GM12878 (cell line): ENCODE results near the gene KRTAP5-8. TPM values are rescaled to one million over a fixed set of nuclear protein-coding genes. Genes with fewer than 3 reads are reported as not detected.
"Not testable (repeated sequence)": the region's sequence is repeated elsewhere in the genome, so short reads cannot be mapped to it uniquely, and the experiment has no call there.

Experiments used
- ATAC-seq: fragments of 200-7000 bp; cut with Tn5 transposase; 3 replicates; pipeline ENCODE4 v1.9.1; 2020; ENCODE audit warnings: mild to moderate bottlenecking, moderate library complexity
- BruUV-seq: library from RNA; stranded (reverse); fragments of 400-500 nt; replicated peaks from 2 replicates; lab custom pipeline; 2021; lab: Mats Ljungman, UMichigan
- CTCF ChIA-PET: fragments of 300-600 bp; sonication (Branson Sonifier 250); formaldehyde crosslinking; extraction: SDS; loops from one replicate; lab custom pipeline; 2021; ENCODE audit warnings: inconsistent platforms; lab: Yijun Ruan, JAX
- POLR2A ChIA-PET: fragments of 350-600 bp; formaldehyde crosslinking; extraction: SDS; loops from one replicate; lab custom pipeline; 2021; ENCODE audit warnings: inconsistent platforms; lab: Charles Lee
- RAD21 ChIA-PET: fragments of 300-600 bp; sonication (Branson Sonifier 250); formaldehyde crosslinking; loops from one replicate; lab custom pipeline; 2023; ENCODE audit warnings: antibody characterized with exemption; ENCODE audit not compliant: unreplicated experiment; lab: Charles Lee
- SMC1A ChIA-PET: fragments of 300-600 bp; sonication (Branson Sonifier 250); formaldehyde crosslinking; loops from one replicate; lab custom pipeline; 2023; ENCODE audit not compliant: unreplicated experiment, uncharacterized antibody; lab: Charles Lee
- DNase-seq: peaks from one replicate; pipeline ENCODE4 v3.0.0-alpha.2; 2011; ENCODE audit warnings: low read depth, low spot score
- FAIRE-seq: peaks from 3 replicates; lab custom pipeline; 2011; peaks lifted over from hg19 to GRCh38; lab: Jason Lieb, UNC
- H2AFZ ChIP-seq: 2 replicates; pipeline ENCODE4 v1.6.0; 2011; ENCODE audit warnings: low read depth, low read length, control low read depth; ENCODE audit not compliant: control insufficient read depth
- H3K27ac ChIP-seq: 2 replicates; pipeline ENCODE4 v1.5.1; 2011; ENCODE audit warnings: control low read depth; ENCODE audit not compliant: control insufficient read depth, insufficient read depth
- H3K27me3 ChIP-seq, 2 experiments: replicated peaks in 1 of 2; 2 replicates each; pipeline versions ENCODE4 v1.6.0 to v1.6.1; 2011; ENCODE audit warnings: low read length in 1 of 2; ENCODE audit not compliant: control insufficient read depth in 2 of 2, insufficient read depth in 2 of 2
- H3K36me3 ChIP-seq, 2 experiments: 2 replicates each; pipeline ENCODE4 v1.5.1; 2011; ENCODE audit warnings: low read length in 1 of 2; ENCODE audit not compliant: control insufficient read depth in 2 of 2, insufficient read depth in 2 of 2
- H3K4me1 ChIP-seq: 2 replicates; pipeline ENCODE4 v1.6.1; 2011; ENCODE audit warnings: mild to moderate bottlenecking, low read length, moderate library complexity, mixed read lengths; ENCODE audit not compliant: control insufficient read depth, insufficient read depth
- H3K4me2 ChIP-seq: 2 replicates; pipeline ENCODE4 v1.6.0; 2011; ENCODE audit warnings: control low read depth; ENCODE audit not compliant: control insufficient read depth, insufficient read depth
- H3K4me3 ChIP-seq: fragments of 200-600 bp; sonication (generic); 2 replicates; pipeline ENCODE4 v1.5.1; 2016
- H3K79me2 ChIP-seq: 2 replicates; pipeline ENCODE4 v1.6.0; 2011; ENCODE audit warnings: low read length; ENCODE audit not compliant: control insufficient read depth, insufficient read depth
- H3K9ac ChIP-seq: 2 replicates; pipeline ENCODE4 v1.8.0; 2011; ENCODE audit warnings: low read length, control low read depth, mixed read lengths; ENCODE audit not compliant: control insufficient read depth, insufficient read depth
- H3K9me3 ChIP-seq: replicated peaks from 3 replicates; pipeline ENCODE4 v1.5.1; 2011; ENCODE audit warnings: mild to moderate bottlenecking, low read length; ENCODE audit not compliant: control insufficient read depth, insufficient read depth
- H4K20me1 ChIP-seq: 2 replicates; pipeline ENCODE4 v1.6.0; 2011; ENCODE audit not compliant: control insufficient read depth, insufficient read depth
- EP300 ChIP-seq, 2 experiments: fragments of 150-350 bp in 1 of 2; IDR thresholded peaks; 2 replicates each; pipeline ENCODE4 v1.6.1; 2011 to 2012; ENCODE audit warnings: low read depth in 2 of 2, low read length in 2 of 2, borderline replicate concordance in 1 of 2, improper control_type of control experiment in 1 of 2, inconsistent platforms in 1 of 2; ENCODE audit not compliant: control insufficient read depth in 1 of 2
- EZH2 ChIP-seq: IDR thresholded peaks from 2 replicates; pipeline ENCODE4 v1.6.1; 2012; ENCODE audit warnings: low read depth, mild to moderate bottlenecking, control low read depth, inconsistent platforms, low read length, borderline replicate concordance; ENCODE audit not compliant: control insufficient read depth
- MYC ChIP-seq: IDR thresholded peaks from 2 replicates; pipeline ENCODE4 v1.6.1; 2011; ENCODE audit warnings: mild to moderate bottlenecking, low read length, moderate library complexity, inconsistent platforms; ENCODE audit not compliant: insufficient read depth, insufficient replicate concordance, insufficient read length, severe bottlenecking
- NR2C2 ChIP-seq: IDR thresholded peaks from 2 replicates; pipeline ENCODE4 v1.6.1; 2011; ENCODE audit warnings: borderline replicate concordance, low read depth; ENCODE audit not compliant: control insufficient read depth, insufficient read length
- PBX3 ChIP-seq: IDR thresholded peaks from 2 replicates; pipeline ENCODE4 v1.6.1; 2011; ENCODE audit warnings: mild to moderate bottlenecking, low read depth, low read length, moderate library complexity; ENCODE audit not compliant: insufficient replicate concordance
- SKIL ChIP-seq: fragments of 450-650 bp; IDR thresholded peaks from 2 replicates; pipeline ENCODE4 v1.6.1; 2017; ENCODE audit warnings: mild to moderate bottlenecking, low read depth, inconsistent platforms; ENCODE audit not compliant: poor library complexity, severe bottlenecking
- SMC3 ChIP-seq: IDR thresholded peaks from 2 replicates; pipeline ENCODE4 v1.6.1; 2011; ENCODE audit warnings: low read length, improper control_type of control experiment, borderline replicate concordance
- WGBS: methylation state at CpG from one replicate; pipeline ENCODE4 v1.1.6; 2016; ENCODE audit warnings: low lambda C conversion rate; ENCODE audit not compliant: insufficient replicate concordance, insufficient coverage; ENCODE audit errors: missing lambda C conversion rate; 5-methylcytosine and 5-hydroxymethylcytosine counted together
- in situ Hi-C: fragments of 300-500 bp; cut with MboI; formaldehyde crosslinking; loops from 9 replicates; pipeline ENCODE4 v1.14.3; 2018; ENCODE audit warnings: mixed read lengths
- intact Hi-C: fragments of 100-400 bp; cut with micrococcal nuclease; formaldehyde crosslinking; loops from one replicate; pipeline ENCODE4 v1.14.2; 2022; ENCODE audit not compliant: unreplicated experiment
- polyA plus RNA-seq, 11 experiments: library from polyadenylated mRNA; depleted of rRNA in 4 of 11; unstranded in 6 of 11; stranded (reverse) in 5 of 11; fragments of >200 nt; fragmentation: Nextera tagmentation in 4 of 11; fragmentation: Illumina TruSeq in 1 of 11; extraction: Ambion mirVana in 4 of 11; extraction: Trizol in 1 of 11; gene quantifications; 1 replicate in 1 of 11; 2 replicates in 10 of 11; pipeline versions ENCODE4 v1.2.1 to v1.2.3, GENCODE V29; 2011 to 2016; ENCODE audit warnings: inconsistent platforms in 2 of 11, missing spikeins in 2 of 11, low read depth in 1 of 11
- total RNA-seq, 4 experiments: library from RNA; depleted of rRNA in 3 of 4; stranded (reverse); fragments of >200 nt in 3 of 4; fragmentation: Illumina TruSeq in 1 of 4; extraction: Trizol in 1 of 4; gene quantifications; 2 replicates each; pipeline versions ENCODE4 v1.2.1 to v1.2.3, GENCODE V29; 2013 to 2021

Gene KRTAP5-8
- total and polyA plus RNA-seq, 10 of the 15 experiments (the other 5 are each of a cell fraction or from before 2014, with no cell fraction given) = 0.07 to 0.36 (median 0.13) TPM; not detected in 6

GRCh38 chr11:71575723-71576424 is 38.0 kb downstream of the KRTAP5-8 start (continued):
- no peak for TF ChIP-seq MYC

- H3K27me3 ChIP-seq, ATAC-seq, H2AFZ ChIP-seq, H3K36me3 ChIP-seq, BruUV-seq, H3K4me1 ChIP-seq, H3K79me2 ChIP-seq, in situ Hi-C loops, H3K4me2 ChIP-seq, DNase-seq, H4K20me1 ChIP-seq, H3K9me3 ChIP-seq, H3K4me3 ChIP-seq, RAD21 ChIA-PET, FAIRE-seq, SMC1A ChIA-PET, POLR2A ChIA-PET, intact Hi-C loops, H3K27ac ChIP-seq, H3K9ac ChIP-seq: not testable (repeated sequence)
- 65% methylated on average over 28 of the region's 41 CpGs for WGBS
- CTCF ChIA-PET = interaction anchor here (1.2 to 1.7 kb wide), 2 partner anchors 13 to 14 kb away, joined by 3 to 5 read pairs; no protein-coding TSS in a partner anchor
These were observed 39.1 kb downstream of the KRTAP5-8 start for GRCh38 chr11:71576688-71577465.

- in situ Hi-C loops = no loop called here
- ChIA-PET SMC1A (no interaction called here), POLR2A (no interaction called here), RAD21 (no interaction called here), CTCF (no interaction called here)
- intact Hi-C loops = no loop called here
- no peak for DNase-seq
- H4K20me1 ChIP-seq = no peaks in the 10 kb centered on the region; the same call in 1 of the 2 replicates
- H3K36me3 ChIP-seq = no peaks in the 10 kb centered on the region
- no peaks in the 10 kb centered on the region for H3K79me2 ChIP-seq
- no TSS peak for BruUV-seq
- no peaks in the 10 kb centered on the region; a peak in 2 of 4 replicates for H3K27me3 ChIP-seq
- H3K27ac ChIP-seq = no peak overlapping the region
- no peak for ATAC-seq
- H3K4me2 ChIP-seq = no peak overlapping the region
- no peak overlapping the region for H3K4me3 ChIP-seq
- FAIRE-seq = no peak
- no peak overlapping the region for H2AFZ ChIP-seq
- H3K9me3 ChIP-seq = no peaks in the 10 kb centered on the region
- H3K4me1 ChIP-seq = no peaks in the 10 kb centered on the region
- H3K9ac ChIP-seq = no peak overlapping the region
- WGBS = 54% methylated on average over 7 of the region's 7 CpGs
- no peak for TF ChIP-seq NR2C2
- no peak for TF ChIP-seq EP300 (IDR thresholded peaks at IDR 0.05; ENCODE audit: borderline replicate concordance in 1 of 2, control insufficient read depth in 1 of 2, low read depth in 2 of 2, low read length in 2 of 2)
- peak; percentile 54 for TF ChIP-seq PBX3
- TF ChIP-seq SMC3 = no peak
- no peak for TF ChIP-seq EZH2
- TF ChIP-seq SKIL = no peak
These were observed 39.7 kb downstream of the KRTAP5-8 start for GRCh38 chr11:71577469-71578004.
